GM23338 (cell line): ENCODE results near the gene CRTC1.

Experiments
- EZH2phosphoT487 ChIP-seq: fragments of 200-600 bp; sonication (generic); IDR thresholded peaks from one replicate; pipeline ENCODE4 v1.8.1; 2018; ENCODE audit warnings: antibody characterized with exemption; ENCODE audit not compliant: unreplicated experiment
- POLR2AphosphoS5 ChIP-seq: IDR thresholded peaks from 2 replicates; pipeline ENCODE4 v1.6.1; 2016; ENCODE audit warnings: antibody characterized with exemption, low read depth
- REST ChIP-seq: IDR thresholded peaks from one replicate; pipeline ENCODE4 v1.6.1; 2018; ENCODE audit warnings: antibody characterized with exemption; ENCODE audit not compliant: unreplicated experiment
- STAT1 ChIP-seq: IDR thresholded peaks from one replicate; pipeline ENCODE4 v1.6.1; 2016; ENCODE audit warnings: antibody characterized with exemption; ENCODE audit not compliant: unreplicated experiment
- TF ChIP-seq, protein P1 (sequence below), 2 experiments: fragments of 200-600 bp in 1 of 2; sonication (generic) in 1 of 2; conservative IDR thresholded peaks; 2 replicates each; pipeline versions ENCODE4 v1.5.1 to v1.6.1; 2016 to 2017; ENCODE audit warnings: antibody characterized with exemption in 2 of 2, low read depth in 2 of 2, mild to moderate bottlenecking in 2 of 2, moderate library complexity in 1 of 2

DNA sequence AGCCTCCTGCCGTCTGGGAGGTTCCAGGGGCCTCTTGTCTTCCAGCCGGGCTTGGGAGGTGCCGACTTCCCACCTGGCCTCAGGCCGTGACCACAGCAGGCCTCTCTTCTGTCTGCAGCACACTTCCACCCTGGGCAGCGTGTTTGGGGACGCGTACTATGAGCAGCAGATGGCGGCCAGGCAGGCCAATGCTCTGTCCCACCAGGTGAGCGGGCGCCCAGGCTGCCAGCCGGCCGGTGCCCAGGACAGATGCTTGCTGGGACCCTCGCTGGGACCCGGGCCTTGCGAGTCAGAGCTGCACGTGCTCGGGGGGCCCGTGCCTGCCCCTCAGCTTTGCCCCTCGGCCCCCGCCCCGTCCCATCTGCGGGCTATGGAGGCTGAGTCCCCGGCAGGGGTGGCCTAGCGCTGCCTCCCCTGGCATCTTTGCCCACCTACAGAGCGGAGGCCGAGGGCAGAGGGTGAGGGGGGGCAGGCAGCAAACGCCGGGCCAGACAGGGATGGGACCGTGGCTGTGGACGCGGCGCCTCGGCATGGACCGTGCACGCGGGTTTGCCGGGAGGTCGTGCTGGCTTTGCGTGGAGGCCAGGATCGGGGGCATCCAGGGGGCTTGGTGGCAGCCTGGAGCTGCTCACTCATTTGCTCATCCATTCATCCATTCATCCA, 91.4 kb downstream of the CRTC1 start:
- TF ChIP-seq, protein P1, sequence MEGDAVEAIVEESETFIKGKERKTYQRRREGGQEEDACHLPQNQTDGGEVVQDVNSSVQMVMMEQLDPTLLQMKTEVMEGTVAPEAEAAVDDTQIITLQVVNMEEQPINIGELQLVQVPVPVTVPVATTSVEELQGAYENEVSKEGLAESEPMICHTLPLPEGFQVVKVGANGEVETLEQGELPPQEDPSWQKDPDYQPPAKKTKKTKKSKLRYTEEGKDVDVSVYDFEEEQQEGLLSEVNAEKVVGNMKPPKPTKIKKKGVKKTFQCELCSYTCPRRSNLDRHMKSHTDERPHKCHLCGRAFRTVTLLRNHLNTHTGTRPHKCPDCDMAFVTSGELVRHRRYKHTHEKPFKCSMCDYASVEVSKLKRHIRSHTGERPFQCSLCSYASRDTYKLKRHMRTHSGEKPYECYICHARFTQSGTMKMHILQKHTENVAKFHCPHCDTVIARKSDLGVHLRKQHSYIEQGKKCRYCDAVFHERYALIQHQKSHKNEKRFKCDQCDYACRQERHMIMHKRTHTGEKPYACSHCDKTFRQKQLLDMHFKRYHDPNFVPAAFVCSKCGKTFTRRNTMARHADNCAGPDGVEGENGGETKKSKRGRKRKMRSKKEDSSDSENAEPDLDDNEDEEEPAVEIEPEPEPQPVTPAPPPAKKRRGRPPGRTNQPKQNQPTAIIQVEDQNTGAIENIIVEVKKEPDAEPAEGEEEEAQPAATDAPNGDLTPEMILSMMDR (conservative IDR thresholded peaks at IDR 0.05; ENCODE audit: low read depth in 2 of 2): no peak
- TF ChIP-seq REST (no peak), STAT1 (no peak), POLR2AphosphoS5 (no peak), EZH2phosphoT487 (no peak)
